Measurements from ENCODE around the gene GNA15.

GNA15 gene

GRCh38 chr19:3135961-3136683 lies at the start of gene GNA15:
TSS of gene GNA15 (plus strand) at chr19:3136033. CDS start at chr19:3136451, 418 bp downstream.
- DNase-seq: peak in 1 of 2 experiments; percentile 34
- no peak for TF ChIP-seq GATA1 (IDR thresholded peaks at IDR 0.05; ENCODE audit: low read depth, low read length)
- peak; percentile 39 for TF ChIP-seq POLR2A (IDR thresholded peaks at IDR 0.05; ENCODE audit: low read length)

- DNase-seq: no peak
- no peak for TF ChIP-seq POLR2A (IDR thresholded peaks at IDR 0.05; ENCODE audit: low read length)
- no peak for TF ChIP-seq GATA1 (IDR thresholded peaks at IDR 0.05; ENCODE audit: low read depth, low read length)
Measured at GRCh38 chr19:3087769-3088168, 48.1 kb upstream of the GNA15 start.

GRCh38 chr19:3089299-3089855 lies 46.5 kb upstream of the GNA15 start:
- peak; percentile 30 to 74 for DNase-seq

GRCh38 chr19:3094601-3095440 lies 41.0 kb upstream of the GNA15 start:
- peak; percentile 69 to 74 for DNase-seq
- TF ChIP-seq POLR2A (IDR thresholded peaks at IDR 0.05; ENCODE audit: low read length) (no peak), GATA1 (IDR thresholded peaks at IDR 0.05; ENCODE audit: low read depth, low read length) (no peak)

GRCh38 chr19:3095441-3096191 lies 40.2 kb upstream of the GNA15 start:
- peak in 1 of 2 experiments; percentile 34 for DNase-seq
- TF ChIP-seq POLR2A (IDR thresholded peaks at IDR 0.05; ENCODE audit: low read length): no peak
- TF ChIP-seq GATA1 (IDR thresholded peaks at IDR 0.05; ENCODE audit: low read depth, low read length): no peak

GRCh38 chr19:3096267-3096901 lies 39.4 kb upstream of the GNA15 start:
- no peak for DNase-seq
- TF ChIP-seq GATA1 (IDR thresholded peaks at IDR 0.05; ENCODE audit: low read depth, low read length) (no peak), POLR2A (IDR thresholded peaks at IDR 0.05; ENCODE audit: low read length) (no peak)

GRCh38 chr19:3096902-3097326 lies 38.9 kb upstream of the GNA15 start:
- TF ChIP-seq GATA1 (IDR thresholded peaks at IDR 0.05; ENCODE audit: low read depth, low read length) (no peak), POLR2A (IDR thresholded peaks at IDR 0.05; ENCODE audit: low read length) (no peak)
- no peak for DNase-seq

GRCh38 chr19:3097442-3097871 lies 38.4 kb upstream of the GNA15 start:
- no peak for DNase-seq
- no peak for TF ChIP-seq GATA1 (IDR thresholded peaks at IDR 0.05; ENCODE audit: low read depth, low read length)
- no peak for TF ChIP-seq POLR2A (IDR thresholded peaks at IDR 0.05; ENCODE audit: low read length)

GRCh38 chr19:3098141-3098514 lies 37.7 kb upstream of the GNA15 start:
- TF ChIP-seq POLR2A (IDR thresholded peaks at IDR 0.05; ENCODE audit: low read length): no peak
- no peak for TF ChIP-seq GATA1 (IDR thresholded peaks at IDR 0.05; ENCODE audit: low read depth, low read length)
- DNase-seq: no peak

GRCh38 chr19:3098515-3099346 lies 37.1 kb upstream of the GNA15 start:
- no peak for TF ChIP-seq POLR2A (IDR thresholded peaks at IDR 0.05; ENCODE audit: low read length)
- TF ChIP-seq GATA1 (IDR thresholded peaks at IDR 0.05; ENCODE audit: low read depth, low read length): no peak
- no peak for DNase-seq

- DNase-seq: no peak
- TF ChIP-seq GATA1 (IDR thresholded peaks at IDR 0.05; ENCODE audit: low read depth, low read length) (no peak), POLR2A (IDR thresholded peaks at IDR 0.05; ENCODE audit: low read length) (no peak)
Measured at GRCh38 chr19:3099347-3100145, 36.3 kb upstream of the GNA15 start.

- TF ChIP-seq GATA1 (IDR thresholded peaks at IDR 0.05; ENCODE audit: low read depth, low read length): no peak
- TF ChIP-seq POLR2A (IDR thresholded peaks at IDR 0.05; ENCODE audit: low read length): no peak
Measured at GRCh38 chr19:3100331-3100730, 35.5 kb upstream of the GNA15 start.

More at GRCh38 chr19:3100331-3100730, 35.5 kb upstream of the GNA15 start:
- no peak for DNase-seq

Measured in erythroblast (primary cell).